ENCODE data around the gene TRPV5. TPM values are rescaled to one million over a fixed set of nuclear protein-coding genes. Genes with fewer than 3 reads are reported as not detected.

The TRPV5 gene
- total RNA-seq, 4 donors from 2014 or later: not detected

DNA sequence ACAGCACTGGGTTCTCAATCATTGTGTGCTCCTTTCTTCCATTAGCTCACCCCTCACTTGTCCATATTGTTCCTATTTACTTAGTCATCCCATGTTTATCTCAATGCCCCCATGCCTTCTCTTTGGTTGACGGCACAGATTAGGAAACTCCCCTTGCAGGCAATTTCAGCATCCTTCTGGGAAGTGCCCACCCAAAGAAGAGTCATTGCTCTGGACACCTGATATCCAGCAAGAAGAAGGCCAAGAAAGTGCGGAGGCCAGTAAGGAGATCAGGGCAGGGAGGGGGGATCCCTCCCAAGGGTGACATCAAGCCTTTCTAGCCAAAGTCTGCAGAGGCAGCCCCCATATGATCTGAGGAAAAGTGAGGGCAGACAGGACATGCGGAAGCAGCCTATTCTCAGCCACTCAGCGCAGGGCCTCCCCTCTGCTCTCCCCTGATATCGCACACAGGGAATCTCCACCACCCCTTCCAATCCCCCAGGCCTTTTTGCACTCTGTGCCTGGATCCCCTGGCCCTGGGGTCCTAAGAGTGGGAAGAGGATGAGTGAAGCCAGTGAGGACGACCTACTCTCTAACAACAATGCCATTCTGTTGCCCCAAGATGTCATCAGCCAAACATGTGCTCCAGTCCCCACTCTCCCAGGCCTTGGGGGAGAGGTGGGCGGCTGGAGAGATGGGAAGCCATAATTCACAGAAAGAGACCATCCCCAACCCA, 49.8 kb downstream of the TRPV5 start:
- intact Hi-C loops (cut with DNase I; ENCODE audit: low total_unique reads): no loop called here
- ATAC-seq: no peak

DNA sequence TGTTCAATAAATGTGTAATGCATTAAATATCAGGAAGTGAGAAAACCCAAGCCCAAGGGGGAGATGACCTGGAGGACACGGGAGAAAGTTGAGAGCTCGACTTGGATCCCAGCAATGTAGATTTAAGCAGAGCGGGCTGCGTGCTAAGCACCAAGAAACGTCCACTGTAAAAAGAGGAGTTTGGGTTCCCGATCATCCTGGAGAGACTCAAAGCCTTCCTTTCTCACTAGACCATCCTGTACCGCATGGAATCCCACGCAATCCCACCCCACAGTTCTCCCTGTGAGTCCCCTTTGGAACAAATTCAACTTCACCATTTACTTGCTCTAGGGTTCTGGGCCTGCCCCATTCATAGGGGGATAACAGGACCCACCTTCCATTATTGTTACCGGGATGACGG, 50.4 kb downstream of the TRPV5 start:
- intact Hi-C loops (cut with DNase I; ENCODE audit: low total_unique reads) (no loop called here), in situ Hi-C loops (cut with MboI; ENCODE audit: low sequenced_read_pairs in 4 of 4) (no loop called here)
- Histone ChIP-seq H3K4me1 (no peaks in the 10 kb centered on the region), H3K9me3 (no peaks in the 10 kb centered on the region), H3K27ac (no peak overlapping the region), H3K4me3 (no peak overlapping the region), H3K27me3 (peaks cover 0 to 2% (median 0%) of the 10 kb centered on the region in 3 donors), H3K36me3 (no peaks in the 10 kb centered on the region)
- no peak for ATAC-seq
- no peak for DNase-seq
- no peak for TF ChIP-seq POLR2A (IDR thresholded peaks at IDR 0.05)
- TF ChIP-seq, protein P1, sequence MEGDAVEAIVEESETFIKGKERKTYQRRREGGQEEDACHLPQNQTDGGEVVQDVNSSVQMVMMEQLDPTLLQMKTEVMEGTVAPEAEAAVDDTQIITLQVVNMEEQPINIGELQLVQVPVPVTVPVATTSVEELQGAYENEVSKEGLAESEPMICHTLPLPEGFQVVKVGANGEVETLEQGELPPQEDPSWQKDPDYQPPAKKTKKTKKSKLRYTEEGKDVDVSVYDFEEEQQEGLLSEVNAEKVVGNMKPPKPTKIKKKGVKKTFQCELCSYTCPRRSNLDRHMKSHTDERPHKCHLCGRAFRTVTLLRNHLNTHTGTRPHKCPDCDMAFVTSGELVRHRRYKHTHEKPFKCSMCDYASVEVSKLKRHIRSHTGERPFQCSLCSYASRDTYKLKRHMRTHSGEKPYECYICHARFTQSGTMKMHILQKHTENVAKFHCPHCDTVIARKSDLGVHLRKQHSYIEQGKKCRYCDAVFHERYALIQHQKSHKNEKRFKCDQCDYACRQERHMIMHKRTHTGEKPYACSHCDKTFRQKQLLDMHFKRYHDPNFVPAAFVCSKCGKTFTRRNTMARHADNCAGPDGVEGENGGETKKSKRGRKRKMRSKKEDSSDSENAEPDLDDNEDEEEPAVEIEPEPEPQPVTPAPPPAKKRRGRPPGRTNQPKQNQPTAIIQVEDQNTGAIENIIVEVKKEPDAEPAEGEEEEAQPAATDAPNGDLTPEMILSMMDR (IDR thresholded peaks at IDR 0.05 in 4 of 5, conservative IDR thresholded peaks at IDR 0.05 in 1 of 5): no peak

More for the DNA sequence above, 49.8 kb downstream of the TRPV5 start:
- in situ Hi-C loops (cut with MboI; ENCODE audit: low sequenced_read_pairs in 4 of 4): no loop called here
- no peaks in the 10 kb centered on the region for H3K36me3 ChIP-seq
- DNase-seq: no peak
- no peaks in the 10 kb centered on the region for H3K9me3 ChIP-seq
- no peaks in the 10 kb centered on the region for H3K4me1 ChIP-seq
- H3K27ac ChIP-seq: no peak overlapping the region
- no peak overlapping the region for H3K4me3 ChIP-seq
- TF ChIP-seq, protein P1 (IDR thresholded peaks at IDR 0.05 in 4 of 5, conservative IDR thresholded peaks at IDR 0.05 in 1 of 5): no peak
- TF ChIP-seq POLR2A (IDR thresholded peaks at IDR 0.05): no peak
- H3K27me3 ChIP-seq: peaks cover 0 to 2% (median 0%) of the 10 kb centered on the region in 3 donors

DNA sequence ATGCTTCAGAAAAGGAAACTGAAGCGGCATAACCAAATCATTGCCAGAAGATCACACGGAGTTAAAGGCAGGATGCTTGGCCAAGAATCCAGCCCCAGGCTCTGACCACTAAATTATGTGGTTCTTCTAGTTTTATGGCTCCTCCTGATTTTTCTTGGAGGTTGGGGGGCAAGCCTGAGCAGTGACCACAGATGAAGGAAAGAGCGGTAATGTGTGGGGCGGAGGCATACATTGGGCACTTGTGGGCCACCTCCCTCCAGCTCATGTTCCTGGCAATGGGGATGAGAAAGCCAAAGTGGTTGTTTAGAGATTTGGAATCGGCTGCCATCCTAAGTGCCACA, 51.2 kb downstream of the TRPV5 start:
- TF ChIP-seq POLR2A (IDR thresholded peaks at IDR 0.05): no peak
- TF ChIP-seq, protein P1 (IDR thresholded peaks at IDR 0.05 in 4 of 5, conservative IDR thresholded peaks at IDR 0.05 in 1 of 5): no peak
- no peaks in the 10 kb centered on the region for H3K36me3 ChIP-seq
- H3K4me3 ChIP-seq: no peak overlapping the region
- H3K27ac ChIP-seq: no peak overlapping the region
- H3K27me3 ChIP-seq: peaks cover 0 to 2% (median 0%) of the 10 kb centered on the region in 3 donors
- H3K4me1 ChIP-seq: no peaks in the 10 kb centered on the region
- DNase-seq: no peak
- in situ Hi-C loops (cut with MboI; ENCODE audit: low sequenced_read_pairs in 4 of 4): no loop called here
- intact Hi-C loops (cut with DNase I; ENCODE audit: low total_unique reads): no loop called here
- no peaks in the 10 kb centered on the region for H3K9me3 ChIP-seq
- no peak for ATAC-seq

DNA sequence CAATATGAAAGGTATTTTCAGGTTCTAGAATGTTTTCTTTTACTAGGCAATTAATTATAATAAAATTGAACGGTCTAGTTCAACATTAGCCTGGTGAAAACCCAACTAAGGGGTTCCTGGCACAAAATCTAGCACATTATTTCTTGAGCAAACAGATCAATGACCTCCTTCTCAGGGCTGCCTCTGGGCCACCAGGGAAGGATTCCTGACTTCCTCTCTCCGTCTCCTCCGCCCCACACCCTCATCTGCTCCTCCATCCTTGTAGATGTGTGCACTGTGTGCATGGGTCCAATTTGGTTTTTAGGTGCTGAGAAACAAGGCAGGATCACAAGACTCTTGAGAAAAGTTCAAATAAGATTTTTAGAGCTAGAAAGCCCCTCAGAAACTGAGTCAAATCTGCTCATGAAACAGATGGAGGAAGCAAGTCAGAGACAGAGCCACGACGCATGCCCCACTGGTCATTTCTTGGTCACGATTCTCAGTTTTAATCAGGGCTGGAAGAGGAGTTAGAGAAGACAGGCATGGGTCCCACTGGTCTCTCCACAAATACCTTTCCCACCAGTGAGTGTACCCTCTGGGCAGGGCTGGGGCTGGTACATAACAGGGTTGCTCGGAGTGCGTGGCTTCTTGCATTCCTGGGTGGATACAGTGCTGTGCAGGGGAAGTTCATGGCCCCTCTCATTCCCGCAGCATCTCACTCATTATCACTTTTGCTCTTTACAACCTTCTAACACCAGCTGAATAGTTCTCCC, 51.8 kb downstream of the TRPV5 start:
- Histone ChIP-seq H3K4me1 (no peaks in the 10 kb centered on the region), H3K9me3 (no peaks in the 10 kb centered on the region), H3K36me3 (no peaks in the 10 kb centered on the region), H3K27ac (no peak overlapping the region), H3K27me3 (peaks cover 0 to 2% (median 0%) of the 10 kb centered on the region in 3 donors), H3K4me3 (no peak overlapping the region)
- intact Hi-C loops (cut with DNase I; ENCODE audit: low total_unique reads): no loop called here
- in situ Hi-C loops (cut with MboI; ENCODE audit: low sequenced_read_pairs in 4 of 4): no loop called here
- ATAC-seq: no peak
- TF ChIP-seq POLR2A (IDR thresholded peaks at IDR 0.05): no peak
- TF ChIP-seq, protein P1 (IDR thresholded peaks at IDR 0.05 in 4 of 5, conservative IDR thresholded peaks at IDR 0.05 in 1 of 5): no peak
- DNase-seq: no peak

Data from gastrocnemius medialis (tissue), 4 donors.